Kidney epithelial cell (primary cell): ENCODE data around the gene GFOD1. TPM values are rescaled to one million over a fixed set of nuclear protein-coding genes. Genes with fewer than 3 reads are reported as not detected.

ENCODE experiments used
- DNase-seq: peaks from one replicate; pipeline ENCODE4 v3.0.0-alpha.2; 2010; ENCODE audit warnings: low read depth
- H3K27me3 ChIP-seq: 2 replicates; pipeline ENCODE4 v1.6.0; 2011; ENCODE audit warnings: low read length; ENCODE audit not compliant: control insufficient read depth, insufficient read depth
- H3K36me3 ChIP-seq: 2 replicates; pipeline ENCODE4 v1.5.1; 2011; ENCODE audit warnings: low read length; ENCODE audit not compliant: control insufficient read depth, insufficient read depth
- H3K4me3 ChIP-seq: 2 replicates; pipeline ENCODE4 v1.5.1; 2011; ENCODE audit warnings: low read depth, mild to moderate bottlenecking, control low read depth, low read length
- CTCF ChIP-seq: IDR thresholded peaks from 2 replicates; pipeline ENCODE4 v1.5.1; 2011; ENCODE audit warnings: mild to moderate bottlenecking, moderate library complexity, low read length, control low read depth, inconsistent platforms; ENCODE audit not compliant: insufficient read depth, poor library complexity, severe bottlenecking
- total RNA-seq: library from RNA; depleted of rRNA; stranded (reverse); fragments of >200 nt; gene quantifications from 2 replicates; pipeline ENCODE4 v1.2.3, GENCODE V29; 2015

Gene GFOD1
- total RNA-seq, 1 donor from 2014 or later: 0.75 TPM

- H3K27me3 ChIP-seq: no peaks in the 10 kb centered on the region
- no peaks in the 10 kb centered on the region for H3K36me3 ChIP-seq
- no peak for TF ChIP-seq CTCF
- H3K4me3 ChIP-seq: no peak overlapping the region
- no peak for DNase-seq
Measured at GRCh38 chr6:13375360-13375878, 112.0 kb downstream of the GFOD1 start.

DNA sequence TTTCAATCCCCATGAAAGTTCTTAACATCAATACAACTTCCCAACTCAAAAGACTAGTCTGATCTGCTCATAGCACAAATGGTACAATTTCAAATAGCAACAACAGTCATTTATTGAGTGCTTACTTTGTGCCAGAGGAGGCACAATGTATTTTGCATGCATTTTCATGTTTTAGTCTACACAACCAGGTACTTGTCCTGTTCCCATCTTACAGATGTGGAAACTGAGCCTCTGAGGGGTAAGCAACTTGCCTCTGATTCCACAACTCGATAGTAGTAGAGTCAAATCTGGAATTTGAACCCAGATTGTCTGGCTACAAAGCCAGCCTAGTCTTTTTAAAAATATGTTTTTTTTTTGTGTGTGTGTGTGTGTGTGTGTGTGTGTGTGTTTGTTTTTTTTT, 113.5 kb downstream of the GFOD1 start:
- DNase-seq: no peak
- H3K36me3 ChIP-seq: no peaks in the 10 kb centered on the region
- TF ChIP-seq CTCF: no peak
- H3K27me3 ChIP-seq: no peaks in the 10 kb centered on the region
- no peak overlapping the region for H3K4me3 ChIP-seq

GRCh38 chr6:13373488-13373886, 113.9 kb downstream of the GFOD1 start:
- no peak for TF ChIP-seq CTCF
- no peaks in the 10 kb centered on the region for H3K27me3 ChIP-seq
- H3K4me3 ChIP-seq: no peak overlapping the region
- no peak for DNase-seq
- no peaks in the 10 kb centered on the region for H3K36me3 ChIP-seq

DNA sequence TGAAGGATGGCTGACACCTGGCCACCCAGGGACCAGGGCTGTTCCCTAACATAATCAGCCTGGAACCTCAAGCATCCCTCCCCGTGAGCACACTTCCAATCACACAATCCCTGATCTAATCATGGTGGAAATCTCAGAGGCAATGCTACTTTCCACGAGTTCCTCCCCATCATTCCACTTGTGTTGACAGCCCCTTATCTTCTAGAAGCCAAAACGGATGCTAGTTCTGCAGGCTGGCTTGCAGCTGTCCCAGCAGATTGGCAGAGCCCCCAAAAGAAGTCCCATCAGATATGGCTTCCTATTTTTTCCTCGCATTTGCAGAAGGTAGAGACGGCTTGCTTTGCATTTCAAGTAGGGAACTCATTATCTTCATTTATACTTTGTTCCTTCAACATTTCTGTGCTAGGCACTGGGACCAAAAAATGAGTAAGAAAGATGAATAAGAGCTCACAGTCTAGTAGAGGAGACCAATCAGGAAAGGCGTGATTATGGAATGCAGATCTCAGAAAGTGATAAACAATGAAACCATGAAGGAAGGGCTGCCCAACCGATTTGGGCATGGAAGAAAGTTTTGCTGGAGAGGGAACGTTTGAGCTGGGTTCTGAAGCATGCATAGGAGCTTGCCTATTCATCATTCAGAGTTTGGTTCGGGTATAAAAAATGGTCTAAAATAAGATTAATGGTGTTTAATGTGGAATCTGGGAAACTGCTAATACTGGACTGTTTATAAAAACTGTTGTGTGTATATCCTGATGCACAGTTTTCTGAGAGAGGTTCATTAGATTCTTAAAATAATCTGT, 114.5 kb downstream of the GFOD1 start:
- no peak for TF ChIP-seq CTCF
- no peaks in the 10 kb centered on the region for H3K27me3 ChIP-seq
- H3K36me3 ChIP-seq: no peaks in the 10 kb centered on the region
- H3K4me3 ChIP-seq: no peak overlapping the region
- no peak for DNase-seq

DNA sequence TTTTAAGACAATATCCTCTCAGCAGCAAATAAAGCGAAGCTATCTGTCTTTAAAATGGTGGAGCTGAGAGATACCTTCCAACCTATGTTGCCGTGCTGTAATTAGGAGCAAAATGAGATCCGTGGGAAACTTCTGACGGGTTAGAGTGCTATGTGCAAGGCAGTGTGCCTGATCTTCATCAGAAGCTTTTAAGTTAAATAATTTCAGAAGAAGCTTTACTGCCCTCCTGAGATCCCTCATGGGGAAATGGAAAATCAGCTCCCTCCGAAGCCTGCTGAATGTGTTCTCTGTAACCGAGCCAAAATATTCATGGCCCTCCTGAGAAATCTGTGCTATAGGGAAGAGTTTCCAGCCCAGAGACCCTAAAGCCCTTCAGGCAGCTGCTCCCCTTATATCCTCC, 115.3 kb downstream of the GFOD1 start:
- no peak for TF ChIP-seq CTCF
- Histone ChIP-seq H3K36me3 (no peaks in the 10 kb centered on the region), H3K27me3 (no peaks in the 10 kb centered on the region), H3K4me3 (no peak overlapping the region)
- no peak for DNase-seq
